ENCODE data around the gene VPS16.

VPS16 gene

GRCh38 chr20:2849529-2849928 lies 9.0 kb downstream of the VPS16 start:
- Histone ChIP-seq H3K4me2 (ENCODE audit: low read length) (no peak overlapping the region), H3K9me3 (ENCODE audit: insufficient read depth, low read length) (no peaks in the 10 kb centered on the region), H3K36me3 (replicated peaks; ENCODE audit: low read depth, low read length) (no peaks in the 10 kb centered on the region), H3K4me3 (ENCODE audit: low read length) (no peak overlapping the region), H3K4me1 (ENCODE audit: low read length) (no peaks in the 10 kb centered on the region), H4K20me1 (ENCODE audit: insufficient read depth, low read length) (no peaks in the 10 kb centered on the region), H3K9ac (ENCODE audit: low read length) (no peak overlapping the region), H3K79me2 (ENCODE audit: low read length) (no peaks in the 10 kb centered on the region), H3K27ac (ENCODE audit: low read length) (no peak overlapping the region), H2AFZ (ENCODE audit: low read depth, low read length) (no peak overlapping the region), H3K27me3 (ENCODE audit: low read depth, low read length) (no peaks in the 10 kb centered on the region)
- TF ChIP-seq EZH2phosphoT487 (IDR thresholded peaks at IDR 0.05; ENCODE audit: low read depth) (no peak), CTCF (IDR thresholded peaks at IDR 0.05; ENCODE audit: low read depth, low read length) (no peak)

GRCh38 chr20:2851086-2851485 lies 10.5 kb downstream of the VPS16 start:
- no peak overlapping the region for H3K27ac ChIP-seq (ENCODE audit: low read length)
- H3K79me2 ChIP-seq (ENCODE audit: low read length): no peaks in the 10 kb centered on the region
- no peak overlapping the region for H3K9ac ChIP-seq (ENCODE audit: low read length)
- H4K20me1 ChIP-seq (ENCODE audit: insufficient read depth, low read length): 0 out of 2 replicates have a peak, but pooled peaks cover 2% of the 10 kb centered on the region
- H3K4me2 ChIP-seq (ENCODE audit: low read length): no peak overlapping the region
- H3K4me3 ChIP-seq (ENCODE audit: low read length): no peak overlapping the region
- H3K4me1 ChIP-seq (ENCODE audit: low read length): no peaks in the 10 kb centered on the region
- no peaks in the 10 kb centered on the region for H3K9me3 ChIP-seq (ENCODE audit: insufficient read depth, low read length)
- H3K27me3 ChIP-seq (ENCODE audit: low read depth, low read length): no peaks in the 10 kb centered on the region
- H3K36me3 ChIP-seq (replicated peaks; ENCODE audit: low read depth, low read length): no peaks in the 10 kb centered on the region
- no peak for TF ChIP-seq CTCF (IDR thresholded peaks at IDR 0.05; ENCODE audit: low read depth, low read length)
- TF ChIP-seq EZH2phosphoT487 (IDR thresholded peaks at IDR 0.05; ENCODE audit: low read depth): no peak
- H2AFZ ChIP-seq (ENCODE audit: low read depth, low read length): no peak overlapping the region

- Histone ChIP-seq H3K27ac (ENCODE audit: low read length) (no peak overlapping the region), H3K4me1 (ENCODE audit: low read length) (no peaks in the 10 kb centered on the region), H2AFZ (ENCODE audit: low read depth, low read length) (no peak overlapping the region), H3K36me3 (replicated peaks; ENCODE audit: low read depth, low read length) (no peaks in the 10 kb centered on the region), H3K9me3 (ENCODE audit: insufficient read depth, low read length) (no peaks in the 10 kb centered on the region), H3K4me2 (ENCODE audit: low read length) (no peak overlapping the region), H3K79me2 (ENCODE audit: low read length) (no peaks in the 10 kb centered on the region), H3K27me3 (ENCODE audit: low read depth, low read length) (no peaks in the 10 kb centered on the region), H4K20me1 (ENCODE audit: insufficient read depth, low read length) (0 out of 2 replicates have a peak, but pooled peaks cover 2% of the 10 kb centered on the region), H3K9ac (ENCODE audit: low read length) (no peak overlapping the region), H3K4me3 (ENCODE audit: low read length) (no peak overlapping the region)
- TF ChIP-seq CTCF (IDR thresholded peaks at IDR 0.05; ENCODE audit: low read depth, low read length) (no peak), EZH2phosphoT487 (IDR thresholded peaks at IDR 0.05; ENCODE audit: low read depth) (no peak)
These were observed 18.0 kb downstream of the VPS16 start for GRCh38 chr20:2858591-2858990.

- H3K79me2 ChIP-seq (ENCODE audit: low read length): no peaks in the 10 kb centered on the region
- no peaks in the 10 kb centered on the region for H3K4me1 ChIP-seq (ENCODE audit: low read length)
- 0 out of 2 replicates have a peak, but pooled peaks cover 2% of the 10 kb centered on the region for H4K20me1 ChIP-seq (ENCODE audit: insufficient read depth, low read length)
- H3K36me3 ChIP-seq (replicated peaks; ENCODE audit: low read depth, low read length): no peaks in the 10 kb centered on the region
- H3K9me3 ChIP-seq (ENCODE audit: insufficient read depth, low read length): no peaks in the 10 kb centered on the region
- H3K9ac ChIP-seq (ENCODE audit: low read length): no peak overlapping the region
- H3K4me3 ChIP-seq (ENCODE audit: low read length): no peak overlapping the region
- no peaks in the 10 kb centered on the region for H3K27me3 ChIP-seq (ENCODE audit: low read depth, low read length)
- H3K4me2 ChIP-seq (ENCODE audit: low read length): no peak overlapping the region
- H3K27ac ChIP-seq (ENCODE audit: low read length): no peak overlapping the region
- no peak overlapping the region for H2AFZ ChIP-seq (ENCODE audit: low read depth, low read length)
- TF ChIP-seq CTCF (IDR thresholded peaks at IDR 0.05; ENCODE audit: low read depth, low read length): no peak
- TF ChIP-seq EZH2phosphoT487 (IDR thresholded peaks at IDR 0.05; ENCODE audit: low read depth): no peak
These were observed 19.0 kb downstream of the VPS16 start for GRCh38 chr20:2859330-2860121.

All from OCI-LY3 (cell line).